Mucosa of descending colon (tissue), 3 donors: ENCODE results near the gene SYT17. TPM values are rescaled to one million over a fixed set of nuclear protein-coding genes. Genes with fewer than 3 reads are reported as not detected.
"Not testable (repeated sequence)": the region's sequence is repeated elsewhere in the genome, so short reads cannot be mapped to it uniquely, and the experiment has no call there.

Source experiments
- ATAC-seq: fragments of 200-7000 bp; cut with Tn5 transposase; one replicate; pipeline ENCODE4 v1.9.1; 2020; ENCODE audit warnings: mild to moderate bottlenecking, moderate library complexity
- DNase-seq, 3 donors: peaks; one replicate each; pipeline ENCODE4 v3.0.0-alpha.2; 2020
- H3K36me3 ChIP-seq: fragments of 200-600 bp; one replicate; pipeline ENCODE4 v1.8.0; 2021; ENCODE audit warnings: low read depth, mild to moderate bottlenecking
- H3K4me1 ChIP-seq: fragments of 200-600 bp; one replicate; pipeline ENCODE4 v1.8.0; 2021; ENCODE audit warnings: low read depth, mild to moderate bottlenecking
- H3K4me3 ChIP-seq: fragments of 200-600 bp; one replicate; pipeline ENCODE4 v1.8.0; 2021; ENCODE audit warnings: mild to moderate bottlenecking
- H3K9me3 ChIP-seq: fragments of 200-600 bp; one replicate; pipeline ENCODE4 v1.8.0; 2021; ENCODE audit warnings: mild to moderate bottlenecking
- intact Hi-C, 2 donors: fragments of 100-400 bp; cut with DNase I in 1 of 2; cut with micrococcal nuclease in 1 of 2; formaldehyde crosslinking; loops; one replicate each; pipeline versions ENCODE4 v1.11.0 to v1.11.1; 2022; cut with DNase I, micrococcal nuclease
- total RNA-seq, 3 donors: library from RNA; stranded (reverse); fragmentation: NEBNext Ultra II Directional in 2 of 3; extraction: Animal tissue kit (Norgen Biotek cat#: 25700) in 2 of 3; gene quantifications; one replicate each; pipeline versions ENCODE4 v1.2.1 to v1.2.4, GENCODE V29; 2021 to 2023
- TF ChIP-seq, protein P1 (sequence below): fragments of 200-600 bp; IDR thresholded peaks from one replicate; pipeline ENCODE4 v1.8.0; 2022; ENCODE audit warnings: antibody characterized with exemption, mild to moderate bottlenecking
- donor health status: DM: no; HTN: no; CAD: no; lungs with moderate emphysema.
- donor health status: DM: no; HTN: no; CAD: no.
- donor health status: DM: no; HTN: yes; CAD: no.

The SYT17 gene
- total RNA-seq, 3 donors from 2014 or later: 4.9 to 13.3 (median 5.9) TPM

DNA sequence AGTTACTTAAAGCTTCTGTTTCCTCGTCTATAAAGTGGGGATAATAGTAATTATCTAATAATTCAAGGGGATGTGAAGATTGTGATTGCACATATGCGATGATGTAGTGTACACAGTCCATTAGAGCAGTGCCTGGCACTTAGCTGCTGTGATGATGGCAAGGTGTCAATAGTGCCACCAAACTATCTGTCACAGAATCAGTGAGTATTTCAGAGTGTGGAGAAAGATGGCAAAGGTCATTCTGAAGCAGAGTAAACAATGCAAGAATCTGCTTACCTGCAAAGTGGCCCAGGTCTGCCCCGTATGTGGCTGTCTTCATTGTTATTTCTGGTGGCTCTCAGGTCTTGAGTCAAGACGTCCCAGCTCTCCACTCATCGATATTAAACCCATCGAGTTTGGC is 15.1 kb downstream of the SYT17 start:
- ATAC-seq (no peak), DNase-seq (no peak)
- H3K9me3 ChIP-seq: no peaks in the 10 kb centered on the region
- no peak overlapping the region for H3K4me3 ChIP-seq
- H3K4me1 ChIP-seq: no peaks in the 10 kb centered on the region
- H3K36me3 ChIP-seq: no peaks in the 10 kb centered on the region
- intact Hi-C loops: no loop called here
- TF ChIP-seq, protein P1, sequence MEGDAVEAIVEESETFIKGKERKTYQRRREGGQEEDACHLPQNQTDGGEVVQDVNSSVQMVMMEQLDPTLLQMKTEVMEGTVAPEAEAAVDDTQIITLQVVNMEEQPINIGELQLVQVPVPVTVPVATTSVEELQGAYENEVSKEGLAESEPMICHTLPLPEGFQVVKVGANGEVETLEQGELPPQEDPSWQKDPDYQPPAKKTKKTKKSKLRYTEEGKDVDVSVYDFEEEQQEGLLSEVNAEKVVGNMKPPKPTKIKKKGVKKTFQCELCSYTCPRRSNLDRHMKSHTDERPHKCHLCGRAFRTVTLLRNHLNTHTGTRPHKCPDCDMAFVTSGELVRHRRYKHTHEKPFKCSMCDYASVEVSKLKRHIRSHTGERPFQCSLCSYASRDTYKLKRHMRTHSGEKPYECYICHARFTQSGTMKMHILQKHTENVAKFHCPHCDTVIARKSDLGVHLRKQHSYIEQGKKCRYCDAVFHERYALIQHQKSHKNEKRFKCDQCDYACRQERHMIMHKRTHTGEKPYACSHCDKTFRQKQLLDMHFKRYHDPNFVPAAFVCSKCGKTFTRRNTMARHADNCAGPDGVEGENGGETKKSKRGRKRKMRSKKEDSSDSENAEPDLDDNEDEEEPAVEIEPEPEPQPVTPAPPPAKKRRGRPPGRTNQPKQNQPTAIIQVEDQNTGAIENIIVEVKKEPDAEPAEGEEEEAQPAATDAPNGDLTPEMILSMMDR: no peak

DNA sequence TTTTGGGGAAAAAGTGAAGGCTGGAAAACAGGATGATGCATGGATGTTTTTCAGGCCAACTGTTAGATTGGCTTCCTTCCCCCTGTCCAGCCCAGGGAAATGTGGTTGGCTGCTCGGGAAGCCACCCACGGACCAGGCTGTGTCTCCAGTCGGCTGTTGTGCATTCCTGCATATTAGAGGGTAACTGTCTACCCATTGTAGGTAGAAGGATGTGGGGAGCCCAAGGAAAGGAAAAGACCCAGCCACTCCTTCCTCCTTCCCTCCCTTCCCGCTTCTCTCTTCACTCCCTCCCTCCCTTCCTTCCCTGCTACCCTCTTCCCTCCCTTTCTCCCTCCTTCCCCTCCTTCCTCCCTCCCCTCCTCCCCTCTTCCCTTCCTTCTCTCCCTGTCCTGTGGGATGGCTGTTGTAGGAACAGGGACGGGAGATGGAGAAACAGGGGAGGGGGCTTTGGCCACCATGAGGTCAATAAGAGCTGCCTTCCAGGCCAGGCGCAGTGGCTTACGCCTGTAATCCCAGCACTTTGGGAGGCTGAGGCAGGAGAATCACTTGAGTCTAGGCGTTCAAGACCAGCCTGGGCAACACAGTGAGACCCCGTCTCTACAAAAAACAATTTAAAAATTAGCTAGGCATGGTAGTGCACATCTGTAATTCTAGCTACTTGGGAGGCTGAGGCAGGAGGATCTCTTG is 16.9 kb downstream of the SYT17 start:
- intact Hi-C loops: no loop called here
- H3K36me3 ChIP-seq: no peaks in the 10 kb centered on the region
- H3K9me3 ChIP-seq: no peaks in the 10 kb centered on the region
- H3K4me3 ChIP-seq: no peak overlapping the region
- no peak for DNase-seq
- ATAC-seq: no peak
- no peaks in the 10 kb centered on the region for H3K4me1 ChIP-seq
- TF ChIP-seq, protein P1: no peak

DNA sequence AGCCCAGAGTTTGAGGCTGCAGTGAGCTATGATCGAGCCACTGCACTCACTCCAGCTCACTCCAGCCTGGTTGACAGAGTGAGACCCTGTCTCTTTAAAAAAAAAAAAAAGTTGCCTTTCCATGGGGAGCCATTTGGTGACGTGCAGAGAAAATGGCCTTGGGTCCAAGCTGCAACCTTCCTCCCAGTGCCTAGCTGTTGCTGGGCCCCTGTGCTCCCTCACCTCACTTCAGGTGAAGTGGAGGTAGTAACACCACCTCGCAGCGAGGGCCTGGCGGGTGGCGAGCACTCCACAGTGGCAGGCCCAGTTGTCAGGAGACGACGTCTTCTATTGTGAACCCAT is 17.4 kb downstream of the SYT17 start:
- H3K36me3 ChIP-seq: no peaks in the 10 kb centered on the region
- DNase-seq: no peak
- H3K4me3 ChIP-seq: no peak overlapping the region
- no peak for ATAC-seq
- no peaks in the 10 kb centered on the region for H3K4me1 ChIP-seq
- intact Hi-C loops: no loop called here
- TF ChIP-seq, protein P1: no peak
- no peaks in the 10 kb centered on the region for H3K9me3 ChIP-seq

DNA sequence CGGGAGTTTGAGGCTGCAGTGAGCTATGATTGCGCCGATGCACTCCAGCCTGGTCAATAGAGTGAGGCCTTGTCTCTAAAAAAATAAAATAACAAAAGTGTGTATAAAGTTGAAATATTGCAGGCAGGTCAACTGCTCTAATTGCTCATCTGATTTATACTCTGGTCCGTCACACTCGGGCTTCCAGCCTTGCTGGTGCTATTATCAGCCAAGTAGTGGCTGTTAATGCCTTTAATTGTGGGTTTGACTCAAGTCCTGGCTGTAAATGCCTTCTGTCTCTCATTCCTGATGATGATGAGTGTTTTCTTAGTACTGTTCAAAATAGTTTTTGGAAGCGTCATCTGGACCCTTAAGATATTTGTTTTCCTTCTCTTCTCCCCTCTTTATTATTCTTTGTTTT is 18.4 kb downstream of the SYT17 start:
- intact Hi-C loops: no loop called here
- Histone ChIP-seq H3K4me1 (no peaks in the 10 kb centered on the region), H3K4me3 (no peak overlapping the region), H3K9me3 (no peaks in the 10 kb centered on the region), H3K36me3 (no peaks in the 10 kb centered on the region)
- no peak for DNase-seq
- TF ChIP-seq, protein P1: no peak
- no peak for ATAC-seq

DNA sequence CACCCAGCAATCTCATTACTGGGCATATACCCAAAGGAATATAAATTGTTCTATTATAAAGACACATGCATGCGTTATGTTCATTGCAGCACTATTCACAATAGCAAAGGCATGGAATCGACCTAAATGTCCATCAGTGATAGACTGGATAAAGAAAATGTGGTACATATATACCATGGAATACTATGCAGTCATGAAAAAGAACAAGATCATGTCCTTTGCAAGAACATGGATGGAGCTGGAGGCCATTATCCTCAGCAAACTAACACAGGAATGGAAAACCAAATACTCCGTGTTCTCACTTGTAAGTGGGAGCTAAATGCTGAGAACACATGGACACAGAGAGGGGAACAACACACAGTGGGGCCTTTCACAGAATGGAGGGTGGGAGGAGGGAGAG is 19.9 kb downstream of the SYT17 start:
- H3K9me3 ChIP-seq, H3K4me1 ChIP-seq, H3K36me3 ChIP-seq, H3K4me3 ChIP-seq, DNase-seq, ATAC-seq, intact Hi-C loops: not testable (repeated sequence)

DNA sequence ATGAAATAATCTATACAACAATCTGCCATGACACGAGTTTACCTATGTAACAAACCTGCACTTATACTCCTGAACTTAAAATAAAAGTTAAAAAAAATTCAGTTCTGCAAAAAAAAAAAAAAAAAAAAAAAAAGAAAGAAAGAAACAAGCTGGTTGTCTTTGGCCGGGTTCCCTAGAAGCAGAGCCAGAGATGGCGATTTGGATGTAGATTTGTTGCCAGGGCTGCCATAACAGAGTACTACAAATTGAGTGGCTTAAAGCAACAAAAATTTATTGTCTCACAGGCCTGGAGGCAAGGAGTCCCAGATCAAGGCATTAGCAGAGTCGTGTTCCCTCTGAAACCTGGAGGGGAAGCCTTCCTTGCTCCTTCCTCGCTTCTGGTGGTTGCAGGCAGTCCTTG is 20.4 kb downstream of the SYT17 start:
- H3K4me1 ChIP-seq: no peaks in the 10 kb centered on the region
- TF ChIP-seq, protein P1: no peak
- intact Hi-C loops: no loop called here
- no peak for DNase-seq
- no peak for ATAC-seq
- H3K36me3 ChIP-seq: no peaks in the 10 kb centered on the region
- H3K4me3 ChIP-seq: no peak overlapping the region
- H3K9me3 ChIP-seq: no peaks in the 10 kb centered on the region
